GM12872 (cell line): ENCODE results near the gene BRIP1.

Source experiments
- CTCF ChIP-seq: IDR thresholded peaks from 3 replicates; pipeline ENCODE4 v1.5.1; 2011; ENCODE audit warnings: low read depth, mild to moderate bottlenecking, low read length, moderate library complexity; ENCODE audit not compliant: insufficient read depth

BRIP1 gene

GRCh38 chr17:61799812-61800484 lies 63.4 kb downstream of the BRIP1 start:
- no peak for TF ChIP-seq CTCF

- no peak for TF ChIP-seq CTCF
These were observed 66.0 kb downstream of the BRIP1 start for GRCh38 chr17:61797283-61797682.

GRCh38 chr17:61795546-61795945 lies 67.8 kb downstream of the BRIP1 start:
- no peak for TF ChIP-seq CTCF

- no peak for TF ChIP-seq CTCF
These were observed 68.5 kb downstream of the BRIP1 start for GRCh38 chr17:61794792-61795191.

GRCh38 chr17:61794242-61794641 lies 69.1 kb downstream of the BRIP1 start:
- no peak for TF ChIP-seq CTCF

GRCh38 chr17:61793565-61793964 lies 69.8 kb downstream of the BRIP1 start:
- no peak for TF ChIP-seq CTCF

- no peak for TF ChIP-seq CTCF
These were observed 73.5 kb downstream of the BRIP1 start for GRCh38 chr17:61789872-61790271.

- TF ChIP-seq CTCF: no peak
These were observed 77.2 kb downstream of the BRIP1 start for GRCh38 chr17:61786088-61786487.
